IPS DF 4.7 (cell line): Measurements from ENCODE around the gene TICAM2.

ENCODE experiments used
- DNase-seq: peaks from one replicate; pipeline ENCODE4 v3.0.0-alpha.2; 2013; ENCODE audit warnings: low spot score; ENCODE audit errors: extremely low read depth

TICAM2 gene

DNA sequence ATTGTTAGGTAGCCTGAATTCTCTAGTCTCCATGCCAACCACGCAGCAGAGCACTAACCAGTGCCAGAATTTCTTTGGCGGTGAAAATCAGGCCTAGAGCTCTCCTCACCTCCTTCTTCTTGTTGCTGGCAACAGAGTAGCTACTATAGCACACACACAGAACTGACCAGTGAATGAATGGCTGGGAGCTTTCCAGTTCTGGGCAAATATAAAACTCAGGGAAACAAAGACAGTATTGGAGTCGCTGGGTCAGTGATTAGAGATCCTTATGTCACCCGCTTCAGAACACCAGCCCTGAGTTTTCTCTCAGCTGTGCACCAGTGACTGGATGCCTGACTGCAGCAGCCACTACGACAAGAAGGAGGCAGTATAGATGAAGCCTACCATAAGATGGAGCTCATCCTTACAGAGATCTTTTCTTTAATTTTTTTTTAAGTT is 30.8 kb downstream of the TICAM2 start:
- DNase-seq: no peak

DNA sequence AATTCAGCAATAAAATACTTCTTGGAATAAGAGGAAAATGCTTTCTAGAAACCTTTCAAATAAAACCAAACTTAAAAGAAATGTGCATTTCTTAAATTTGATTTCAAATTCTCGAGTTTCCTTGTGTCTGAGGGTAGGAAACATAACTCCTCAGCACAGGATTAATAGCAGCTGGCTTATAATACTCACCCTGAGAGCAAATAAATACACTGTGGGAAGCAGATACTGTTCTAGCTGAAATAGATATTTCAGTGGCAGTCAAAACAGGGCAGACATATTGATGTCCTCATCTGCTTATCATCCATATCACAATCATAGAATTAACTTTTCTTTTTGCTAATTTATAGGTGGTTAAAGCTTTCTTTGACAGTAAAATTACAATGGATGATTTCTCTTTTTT is 33.6 kb downstream of the TICAM2 start:
- no peak for DNase-seq

DNA sequence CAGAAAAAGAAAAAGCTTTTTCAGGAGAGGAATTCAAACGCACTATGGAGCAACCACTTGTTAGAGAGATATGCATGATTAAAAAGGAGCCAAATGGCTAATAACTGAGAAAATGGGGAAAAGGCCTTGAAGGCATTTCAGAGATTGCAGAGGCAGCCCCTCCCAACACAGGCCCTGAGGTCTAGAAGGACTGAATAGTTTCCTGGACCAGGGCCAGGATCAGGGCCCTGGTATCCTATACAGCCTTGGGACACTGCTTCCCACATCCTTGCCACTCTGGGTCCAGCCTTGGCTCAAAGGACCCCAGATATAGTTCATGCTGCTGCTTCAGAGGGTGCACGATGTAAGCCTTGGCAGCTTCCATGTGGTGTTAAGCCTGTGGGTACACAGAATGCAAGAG is 37.0 kb downstream of the TICAM2 start:
- DNase-seq: no peak

DNA sequence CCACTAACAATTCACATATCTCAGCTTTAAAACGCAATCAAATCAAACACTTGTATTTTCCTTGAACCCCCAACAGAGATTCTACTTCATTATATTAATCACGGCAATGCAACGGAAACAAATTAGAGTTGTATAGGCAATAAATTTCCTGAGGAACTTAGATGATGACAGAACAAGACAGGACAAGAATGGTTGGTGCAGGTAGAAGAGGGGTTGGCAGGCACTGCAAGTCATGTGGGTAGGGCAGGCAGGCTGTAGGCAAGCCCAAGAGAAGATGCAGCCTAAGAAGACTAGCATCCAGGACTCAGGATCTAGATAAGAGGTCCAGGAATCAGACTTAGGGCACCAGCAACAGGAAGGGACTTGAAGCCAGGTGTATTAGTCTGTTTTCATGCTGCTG is 41.1 kb downstream of the TICAM2 start:
- no peak for DNase-seq

DNA sequence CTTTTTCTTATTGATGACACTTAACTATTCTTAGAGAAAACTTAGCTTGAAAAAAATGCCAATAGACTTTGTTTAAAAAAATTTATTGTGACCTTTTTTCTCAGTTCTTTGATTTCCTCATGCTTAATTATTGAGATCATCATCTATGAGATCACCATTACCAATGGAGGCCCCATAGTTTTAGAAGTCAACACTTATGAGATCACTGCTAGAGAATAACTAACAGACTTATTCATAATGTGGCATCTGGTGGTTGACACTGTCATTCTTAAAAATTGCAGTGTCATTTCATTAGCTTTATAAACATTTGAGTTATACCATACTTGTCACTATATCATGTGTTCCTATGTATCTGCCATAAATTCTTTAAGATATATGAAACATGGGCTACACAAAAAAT is 42.8 kb downstream of the TICAM2 start:
- no peak for DNase-seq

- DNase-seq: no peak
Observed at GRCh38 chr5:115558388-115558956, 43.8 kb downstream of the TICAM2 start.

DNA sequence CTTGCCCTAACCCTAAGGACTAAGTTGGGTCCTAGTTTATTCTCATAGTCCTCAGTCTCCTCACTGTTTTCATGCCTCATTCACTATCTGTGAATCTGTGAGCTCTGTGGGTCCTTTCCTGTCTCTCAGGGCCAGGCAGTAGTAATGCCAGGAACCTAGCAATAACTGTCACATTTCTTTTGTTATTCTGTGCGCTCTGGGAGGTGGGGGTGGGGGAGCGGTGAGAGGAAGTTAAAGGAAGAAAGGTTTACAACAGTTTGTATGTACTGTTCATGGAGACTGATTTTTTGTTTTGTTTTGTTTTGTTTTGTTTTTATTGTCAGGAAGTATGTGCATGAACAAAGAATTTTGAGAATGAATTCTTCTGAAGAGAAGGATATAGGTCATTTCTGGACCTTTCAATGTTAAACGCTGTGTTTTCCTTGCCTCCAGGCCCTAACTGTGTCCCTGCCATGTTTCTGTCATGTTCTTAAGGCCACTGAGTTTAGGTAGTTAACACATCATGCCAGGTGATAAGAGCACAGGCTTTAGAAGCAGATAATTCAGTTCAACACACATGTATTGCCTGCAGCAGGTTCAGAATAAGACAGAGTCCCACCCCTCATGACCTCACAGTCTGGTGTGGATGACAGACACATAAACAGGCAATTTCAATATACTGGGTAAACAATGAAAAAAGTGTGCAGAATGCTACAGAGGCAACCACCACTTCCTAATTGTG is 44.5 kb downstream of the TICAM2 start:
- DNase-seq: no peak

GRCh38 chr5:115556276-115556675 is 46.0 kb downstream of the TICAM2 start:
- DNase-seq: no peak

- no peak for DNase-seq
Observed at GRCh38 chr5:115555084-115555633, 47.1 kb downstream of the TICAM2 start.

DNA sequence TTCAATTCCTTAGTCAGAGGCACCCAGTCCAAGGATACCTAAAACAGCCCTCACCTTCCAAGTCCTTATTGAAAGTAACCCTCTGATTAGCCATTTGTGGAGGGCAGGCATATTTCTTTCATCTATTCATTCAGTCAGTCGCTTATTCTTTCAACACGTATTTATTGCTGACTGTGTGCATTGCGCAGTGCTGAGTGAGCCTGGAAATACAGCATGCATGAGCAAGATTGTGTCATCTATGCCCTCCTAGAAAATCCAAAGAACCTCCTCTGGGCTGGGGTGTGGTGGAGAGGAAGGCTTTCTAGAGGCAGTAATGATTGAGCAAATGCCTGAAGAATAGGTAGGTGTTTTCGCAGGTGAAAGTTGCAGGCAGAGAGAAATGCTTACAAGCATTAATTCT is 49.2 kb downstream of the TICAM2 start:
- DNase-seq: no peak

GRCh38 chr5:115551415-115551814 is 50.9 kb downstream of the TICAM2 start:
- no peak for DNase-seq

DNA sequence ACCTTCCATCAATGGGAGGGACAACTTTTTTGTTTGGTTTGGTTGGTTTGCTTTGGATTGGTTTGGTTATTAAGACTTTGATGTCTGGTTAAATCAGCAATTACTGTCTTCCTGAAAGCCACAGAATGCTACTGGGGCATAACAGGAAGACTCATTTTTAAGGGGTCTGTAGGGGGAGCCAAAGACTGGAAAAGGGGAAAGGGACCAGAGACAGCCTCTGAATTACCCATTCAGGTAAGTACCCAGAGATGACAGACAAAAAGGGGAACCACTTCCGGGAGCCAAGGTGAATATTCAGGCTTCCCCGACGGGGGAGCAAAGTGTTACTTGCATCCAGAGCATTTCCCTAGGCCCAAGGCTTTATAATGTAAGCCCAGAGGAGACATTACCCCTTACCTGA is 53.1 kb downstream of the TICAM2 start:
- peak; percentile 72 for DNase-seq

GRCh38 chr5:115548683-115549082 is 53.6 kb downstream of the TICAM2 start:
- DNase-seq: no peak

DNA sequence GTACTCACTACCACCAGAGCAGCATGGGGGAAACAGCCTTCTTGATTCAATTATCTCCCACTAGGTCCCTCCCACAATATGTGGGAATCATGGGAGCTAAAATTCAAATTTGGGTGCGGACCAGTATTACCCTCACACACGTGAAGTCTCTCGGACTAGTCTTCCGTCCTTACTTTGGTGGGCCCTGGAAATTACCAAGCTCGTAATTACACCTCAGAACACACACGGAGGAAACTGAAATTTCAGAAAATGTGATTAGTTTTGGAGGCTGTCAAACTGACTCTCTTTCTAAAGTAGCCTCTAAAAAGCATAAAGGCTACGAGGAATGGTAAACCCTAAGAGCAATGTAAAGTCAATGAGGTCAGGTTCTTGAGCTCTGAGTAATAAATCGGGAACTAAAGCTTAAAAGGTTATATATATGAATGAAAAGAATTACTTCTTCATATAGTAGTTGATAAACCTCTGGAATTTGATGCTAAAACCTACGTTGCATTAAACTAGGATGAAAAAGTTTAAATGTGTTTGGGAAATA is 56.9 kb downstream of the TICAM2 start:
- DNase-seq: no peak

GRCh38 chr5:115544436-115545350 is 57.6 kb downstream of the TICAM2 start, which contains the start of gene FEM1C:
FEM1C (minus strand) TSS chr5:115544775; CDS start chr5:115543493, 1,282 bp downstream.
- peak; percentile 30 for DNase-seq

DNA sequence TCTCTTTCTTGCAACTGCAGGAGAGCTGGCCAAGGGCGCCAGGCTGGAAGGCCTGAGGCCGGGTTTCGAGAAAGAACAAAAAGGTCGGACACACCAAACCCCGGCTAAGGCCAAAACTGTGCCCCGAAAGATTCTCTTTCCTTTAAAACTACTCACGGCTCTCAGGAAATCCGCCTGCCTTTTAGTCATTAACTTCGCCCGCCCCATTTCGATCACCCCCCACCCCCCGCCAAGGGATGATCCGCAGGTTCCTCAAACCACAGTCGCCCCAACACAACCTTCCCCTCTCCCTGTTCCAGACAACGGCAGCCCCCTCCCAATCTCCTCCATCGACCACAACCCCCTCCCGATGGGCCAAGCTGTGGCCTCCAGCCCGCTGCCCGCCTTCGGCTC is 58.2 kb downstream of the TICAM2 start:
- no peak for DNase-seq

- no peak for DNase-seq
Observed at GRCh38 chr5:115543365-115544042, 58.8 kb downstream of the TICAM2 start.

DNA sequence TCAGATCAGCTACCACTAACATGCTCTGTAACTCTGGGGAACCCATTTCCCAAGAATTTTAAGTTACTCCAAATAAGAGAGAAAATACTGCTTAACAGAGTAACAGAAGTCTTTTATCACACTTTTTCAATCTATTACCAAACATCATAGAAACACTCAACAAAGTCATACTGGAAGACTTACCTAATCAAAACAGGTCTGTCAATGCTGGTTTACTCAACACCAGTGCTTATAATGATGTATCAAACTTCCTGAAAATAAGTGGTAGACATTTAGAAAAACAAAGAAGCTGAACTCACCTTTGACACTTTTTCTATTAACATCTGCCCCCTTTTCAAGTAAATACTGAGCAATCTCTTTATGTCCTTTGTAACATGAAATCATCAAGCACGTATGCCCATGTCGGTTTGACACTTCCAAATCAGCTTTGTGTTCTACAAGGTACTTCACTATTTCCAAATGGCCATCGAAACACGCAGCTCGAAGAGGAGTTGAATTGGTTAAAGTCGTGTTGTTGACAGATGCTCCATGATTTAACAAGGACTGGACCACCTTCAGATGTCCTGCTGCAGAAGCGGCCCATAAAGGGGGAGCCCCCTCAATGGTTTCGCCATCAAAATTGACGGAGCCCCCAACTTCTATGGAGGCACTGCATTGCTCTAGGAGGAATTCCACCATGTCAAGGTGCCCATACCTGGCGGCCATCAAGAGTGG is 59.5 kb downstream of the TICAM2 start:
- no peak for DNase-seq

GRCh38 chr5:115542086-115542485 is 60.2 kb downstream of the TICAM2 start:
- DNase-seq: no peak

- no peak for DNase-seq
Observed at GRCh38 chr5:115541611-115542010, 60.7 kb downstream of the TICAM2 start.
